ENCODE results near the gene KATNAL2. TPM values are rescaled to one million over a fixed set of nuclear protein-coding genes. Genes with fewer than 3 reads are reported as not detected.

Gene KATNAL2
- total RNA-seq, 2 experiments from 2014 or later: 0.87 to 1.0 TPM

DNA sequence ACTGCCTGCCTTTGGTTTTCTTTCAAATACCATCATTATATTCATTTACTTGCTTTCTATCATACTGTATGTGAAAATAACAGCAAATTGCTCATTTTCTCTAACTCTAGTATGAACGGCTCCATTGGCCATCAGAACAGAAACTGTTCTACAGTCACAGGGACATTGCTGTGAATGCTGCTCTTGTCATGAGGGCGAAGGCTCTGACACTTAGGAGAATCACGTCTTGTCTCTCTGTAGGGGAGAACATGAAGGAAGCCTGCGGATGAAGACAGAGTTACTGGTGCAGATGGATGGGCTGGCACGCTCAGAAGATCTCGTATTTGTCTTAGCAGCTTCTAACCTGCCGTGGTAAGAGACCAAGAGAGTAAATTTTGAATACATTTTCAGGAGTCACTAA is 159.7 kb downstream of the KATNAL2 start:
- Mint-ChIP-seq H3K36me3 (ENCODE audit: low read depth) (no peaks in the 10 kb centered on the region), H3K9me3 (no peaks in the 10 kb centered on the region), H3K27me3 (peaks cover 4% of the 10 kb centered on the region), H3K27ac (no peak overlapping the region), H3K4me3 (no peak overlapping the region), H3K4me1 (peaks cover 2% of the 10 kb centered on the region)
- CTCF ChIA-PET: no interaction called here
- POLR2A ChIA-PET: no interaction called here
- DNase-seq: no peak

DNA sequence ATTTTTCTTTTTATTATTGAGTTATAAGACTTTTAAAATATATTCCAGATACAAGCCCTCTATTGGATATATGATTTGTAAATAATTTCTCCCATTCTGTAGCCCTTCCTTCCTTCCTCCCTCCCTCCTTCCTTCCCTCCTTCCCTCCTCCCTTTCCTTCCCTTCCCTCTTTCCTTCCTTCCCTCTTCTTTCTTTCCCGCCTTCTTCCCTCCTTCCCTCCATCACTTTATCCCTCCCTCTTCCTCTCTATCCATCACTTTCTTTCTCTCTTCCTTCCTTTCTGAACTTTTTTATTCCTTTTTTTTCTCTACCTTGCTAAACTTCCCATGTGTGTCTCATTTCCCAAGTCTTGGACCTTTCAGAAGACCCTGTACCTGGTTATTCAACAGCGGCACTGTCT is 163.5 kb downstream of the KATNAL2 start:
- Mint-ChIP-seq H3K36me3 (ENCODE audit: low read depth) (no peaks in the 10 kb centered on the region), H3K27ac (no peak overlapping the region), H3K4me3 (no peak overlapping the region), H3K9me3 (no peaks in the 10 kb centered on the region), H3K4me1 (no peaks in the 10 kb centered on the region), H3K27me3 (no peaks in the 10 kb centered on the region)
- no peak for DNase-seq
- ChIA-PET CTCF (no interaction called here), POLR2A (no interaction called here)

DNA sequence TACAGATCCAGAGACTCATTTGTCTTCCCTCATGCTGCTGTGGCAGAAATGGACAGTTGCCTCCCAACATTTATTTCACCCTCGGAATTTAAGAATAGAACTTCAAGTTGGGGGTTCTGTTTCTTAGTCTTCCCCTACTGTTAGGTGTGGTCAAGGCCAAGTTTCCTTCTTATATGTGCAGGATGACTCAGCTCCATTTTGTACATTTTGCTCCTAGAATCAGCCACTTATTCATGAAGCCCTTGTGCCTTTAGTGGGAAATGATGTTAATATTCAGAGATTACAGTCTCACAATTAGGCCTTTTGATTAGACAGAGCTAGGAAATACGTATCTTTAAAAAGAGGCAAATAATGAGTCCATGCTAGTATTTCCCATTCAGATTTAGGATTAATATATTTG is 164.2 kb downstream of the KATNAL2 start:
- no peak for DNase-seq
- no peak overlapping the region for H3K4me3 Mint-ChIP-seq
- H3K27ac Mint-ChIP-seq: no peak overlapping the region
- ChIA-PET CTCF (interaction anchor here (1.2 kb wide), 1 partner anchor 667 kb away, joined by 3 read pairs; no protein-coding TSS in a partner anchor), POLR2A (no interaction called here)
- H3K4me1 Mint-ChIP-seq: no peaks in the 10 kb centered on the region
- H3K27me3 Mint-ChIP-seq: no peaks in the 10 kb centered on the region
- no peaks in the 10 kb centered on the region for H3K36me3 Mint-ChIP-seq (ENCODE audit: low read depth)
- no peaks in the 10 kb centered on the region for H3K9me3 Mint-ChIP-seq

DNA sequence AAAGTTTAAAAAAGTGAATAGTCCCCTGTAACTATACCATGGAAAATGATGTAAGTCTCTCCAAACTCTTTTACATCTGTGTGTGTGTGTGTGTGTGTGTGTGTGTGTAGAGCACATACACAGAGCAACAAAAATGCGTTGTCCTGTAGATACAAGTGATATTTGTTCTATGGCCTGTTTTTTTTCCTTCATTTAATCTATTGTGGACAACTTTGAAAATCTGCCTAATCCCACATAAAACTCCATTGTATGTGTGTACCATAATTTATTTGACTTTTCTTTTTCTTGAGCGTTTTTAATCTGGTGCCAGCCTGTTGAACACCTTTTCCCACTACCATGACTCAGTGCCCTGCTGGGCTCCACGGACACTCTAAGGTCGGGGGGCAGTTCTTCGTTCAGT is 170.3 kb downstream of the KATNAL2 start:
- POLR2A ChIA-PET: no interaction called here
- CTCF ChIA-PET: no interaction called here
- no peak overlapping the region for H3K27ac Mint-ChIP-seq

DNA sequence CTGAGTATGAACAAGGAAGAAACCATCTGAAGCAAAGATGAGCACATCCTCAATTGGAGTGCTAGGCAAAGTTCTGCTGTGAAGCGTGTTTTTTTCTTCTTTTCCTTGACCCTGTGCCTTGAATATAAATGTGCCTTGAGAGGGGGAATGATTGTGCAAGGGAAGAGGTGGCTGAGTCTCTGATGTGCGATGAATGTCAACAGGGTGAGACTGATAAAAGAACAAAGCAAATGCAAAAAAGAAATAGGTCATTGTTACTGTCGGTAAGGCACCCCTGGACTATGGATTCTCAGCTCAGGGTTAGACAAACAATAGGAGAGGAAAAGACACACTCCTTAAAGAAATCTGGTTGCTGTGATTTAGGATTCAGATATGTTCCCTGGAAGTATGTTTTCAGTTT is 178.4 kb downstream of the KATNAL2 start:
- Mint-ChIP-seq H3K36me3 (ENCODE audit: low read depth) (no peaks in the 10 kb centered on the region), H3K4me3 (no peak overlapping the region), H3K9me3 (no peaks in the 10 kb centered on the region), H3K27ac (no peak overlapping the region), H3K4me1 (no peaks in the 10 kb centered on the region), H3K27me3 (no peaks in the 10 kb centered on the region)
- CTCF ChIA-PET: no interaction called here
- POLR2A ChIA-PET: no interaction called here
- DNase-seq: no peak

More for the DNA sequence above, 170.3 kb downstream of the KATNAL2 start:
- no peaks in the 10 kb centered on the region for H3K36me3 Mint-ChIP-seq (ENCODE audit: low read depth)
- H3K4me1 Mint-ChIP-seq: no peaks in the 10 kb centered on the region
- no peak for DNase-seq
- H3K9me3 Mint-ChIP-seq: no peaks in the 10 kb centered on the region
- H3K27me3 Mint-ChIP-seq: no peaks in the 10 kb centered on the region
- H3K4me3 Mint-ChIP-seq: no peak overlapping the region

DNA sequence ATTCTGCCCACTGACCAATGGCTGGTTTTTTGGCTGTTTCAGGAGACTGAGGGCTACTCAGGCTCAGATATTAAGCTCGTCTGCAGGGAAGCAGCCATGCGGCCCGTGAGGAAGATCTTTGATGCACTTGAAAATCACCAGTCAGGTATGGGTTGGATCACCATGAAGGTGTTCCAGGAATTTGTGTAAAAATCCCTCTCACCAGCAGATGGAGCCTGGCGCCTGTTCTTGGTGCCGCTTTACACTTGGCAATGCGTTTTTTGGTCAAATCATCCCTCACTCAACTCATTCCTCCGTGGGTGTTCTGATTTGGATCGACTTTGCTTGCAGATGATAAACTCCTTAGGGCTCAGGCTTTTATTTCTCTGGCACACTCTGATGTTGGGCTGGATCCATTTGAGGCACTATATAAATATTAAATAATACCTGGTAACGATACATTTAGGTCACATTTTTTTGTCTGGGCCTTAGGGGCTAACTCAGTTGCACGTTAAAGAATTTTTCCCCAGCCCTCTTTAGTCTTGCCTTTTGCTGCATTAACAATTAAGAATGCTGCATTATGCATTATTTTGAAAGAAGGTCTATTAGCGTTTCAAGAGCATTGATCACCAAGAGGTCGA is 182.9 kb downstream of the KATNAL2 start:
- CTCF ChIA-PET: no interaction called here
- H3K4me1 Mint-ChIP-seq: no peaks in the 10 kb centered on the region
- no peaks in the 10 kb centered on the region for H3K9me3 Mint-ChIP-seq
- POLR2A ChIA-PET: no interaction called here
- DNase-seq: peak; percentile 66
- H3K36me3 Mint-ChIP-seq (ENCODE audit: low read depth): no peaks in the 10 kb centered on the region
- no peak overlapping the region for H3K4me3 Mint-ChIP-seq
- H3K27me3 Mint-ChIP-seq: no peaks in the 10 kb centered on the region
- H3K27ac Mint-ChIP-seq: no peak overlapping the region

DNA sequence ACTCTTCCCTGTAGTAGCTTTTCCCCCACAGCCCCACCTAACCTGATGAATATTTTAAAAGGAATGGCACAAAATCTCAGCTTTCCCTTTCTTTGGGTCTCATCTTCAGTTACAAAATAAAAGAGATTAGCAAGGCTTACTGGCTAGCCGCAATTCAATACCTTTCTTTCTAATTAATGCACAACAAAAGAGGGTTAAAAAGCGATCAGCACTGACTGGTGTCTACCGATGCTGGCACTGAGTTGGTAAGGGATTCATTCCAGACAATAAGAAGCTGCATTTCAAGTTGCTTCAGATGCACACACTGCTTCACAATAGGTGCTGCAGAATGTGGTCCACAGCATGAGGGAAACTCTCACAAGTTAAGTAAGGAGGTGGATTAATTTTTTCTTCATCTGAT is 191.0 kb downstream of the KATNAL2 start:
- ChIA-PET CTCF (interaction anchor here (0.6 kb wide), 1 partner anchor 56 kb away, joined by 3 read pairs; no protein-coding TSS in a partner anchor), POLR2A (no interaction called here)
- Mint-ChIP-seq H3K4me3 (no peak overlapping the region), H3K27me3 (no peaks in the 10 kb centered on the region), H3K9me3 (no peaks in the 10 kb centered on the region), H3K27ac (no peak overlapping the region), H3K4me1 (no peaks in the 10 kb centered on the region), H3K36me3 (ENCODE audit: low read depth) (peaks cover 15% of the 10 kb centered on the region)
- no peak for DNase-seq

DNA sequence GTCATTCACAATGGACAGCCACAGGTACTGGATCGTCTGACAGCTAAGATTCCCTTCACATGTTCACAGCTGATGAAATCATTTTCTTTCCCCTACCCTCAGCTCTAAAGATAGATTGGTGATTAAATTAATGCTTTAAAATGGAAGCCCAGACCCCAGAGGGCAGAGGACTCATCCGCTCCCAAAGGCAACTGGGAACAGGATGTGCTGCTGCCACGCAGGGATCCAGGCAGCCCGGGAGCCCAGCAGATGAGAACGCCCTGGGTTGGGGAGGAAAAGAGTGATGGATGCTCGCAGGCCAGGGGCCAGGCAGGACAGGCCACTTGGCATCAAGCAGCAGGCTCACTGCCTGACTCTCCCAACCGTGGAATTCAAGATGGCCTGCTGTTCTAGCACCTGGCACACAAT is 191.6 kb downstream of the KATNAL2 start:
- DNase-seq: no peak
- H3K9me3 Mint-ChIP-seq: no peaks in the 10 kb centered on the region
- ChIA-PET POLR2A (no interaction called here), CTCF (interaction anchor here (0.6 kb wide), 1 partner anchor 55 kb away, joined by 3 read pairs; no protein-coding TSS in a partner anchor)
- H3K27ac Mint-ChIP-seq: no peak overlapping the region
- H3K36me3 Mint-ChIP-seq (ENCODE audit: low read depth): peaks cover 19% of the 10 kb centered on the region
- H3K4me3 Mint-ChIP-seq: no peak overlapping the region
- H3K4me1 Mint-ChIP-seq: no peaks in the 10 kb centered on the region
- no peaks in the 10 kb centered on the region for H3K27me3 Mint-ChIP-seq

DNA sequence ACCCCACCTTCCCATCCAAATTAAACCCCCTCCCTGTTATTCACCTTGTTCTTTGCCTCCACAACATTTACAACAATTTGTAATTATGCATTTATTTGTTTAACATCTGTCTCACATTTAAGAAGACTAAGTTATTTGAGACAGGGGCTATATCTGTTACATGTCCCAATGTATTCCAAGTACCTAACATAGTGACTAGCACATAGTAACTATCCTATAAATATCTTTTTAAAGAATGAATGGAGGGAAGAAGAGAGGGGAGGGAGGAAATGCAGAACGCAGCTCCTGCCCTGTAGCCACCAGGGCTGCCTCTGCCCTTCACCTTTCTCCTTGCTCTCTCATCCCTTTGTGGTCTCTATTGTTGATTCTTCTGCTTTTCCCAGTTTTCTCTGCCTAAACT is 192.3 kb downstream of the KATNAL2 start:
- H3K9me3 Mint-ChIP-seq: no peaks in the 10 kb centered on the region
- no peak overlapping the region for H3K4me3 Mint-ChIP-seq
- ChIA-PET CTCF (no interaction called here), POLR2A (no interaction called here)
- no peak overlapping the region for H3K27ac Mint-ChIP-seq
- no peak for DNase-seq
- peaks cover 21% of the 10 kb centered on the region for H3K36me3 Mint-ChIP-seq (ENCODE audit: low read depth)
- H3K4me1 Mint-ChIP-seq: no peaks in the 10 kb centered on the region
- no peaks in the 10 kb centered on the region for H3K27me3 Mint-ChIP-seq

DNA sequence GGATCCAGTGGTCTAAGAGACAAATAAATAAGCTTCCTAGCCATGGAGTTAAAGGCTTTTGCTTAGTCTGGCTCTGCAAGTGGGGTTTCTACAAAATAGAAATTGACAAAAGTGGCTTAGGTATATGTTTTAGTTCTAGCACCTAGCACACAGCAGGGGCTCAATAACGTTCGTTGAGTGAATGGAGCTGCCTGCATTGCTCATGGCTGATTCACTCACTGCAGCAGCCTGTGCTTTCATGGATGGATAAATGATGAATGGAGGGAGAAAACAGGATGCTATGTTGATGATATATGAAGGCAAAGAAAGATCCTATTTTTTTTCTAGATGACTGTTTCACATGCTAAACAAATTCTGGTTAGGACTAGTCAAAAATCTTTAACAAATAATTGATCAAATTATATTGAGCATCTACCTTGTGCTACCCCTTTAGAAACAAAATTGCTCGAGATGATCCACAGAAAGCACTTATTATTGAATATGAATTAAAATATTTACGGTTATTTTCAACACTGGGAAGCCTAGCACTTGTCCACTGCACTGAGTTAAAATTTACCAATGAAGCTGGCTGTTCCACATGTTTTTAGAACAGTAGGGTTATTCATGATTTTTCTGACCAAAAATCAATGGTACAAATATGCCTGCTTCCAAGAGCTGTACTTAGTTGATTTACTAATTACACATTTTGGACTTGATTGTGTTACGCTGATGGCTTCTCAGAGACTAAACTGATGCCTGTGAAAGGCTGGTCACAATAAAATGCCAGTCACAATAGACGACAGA is 193.3 kb downstream of the KATNAL2 start:
- Mint-ChIP-seq H3K4me3 (no peak overlapping the region), H3K27me3 (no peaks in the 10 kb centered on the region), H3K27ac (no peak overlapping the region), H3K4me1 (no peaks in the 10 kb centered on the region), H3K36me3 (ENCODE audit: low read depth) (peaks cover 23% of the 10 kb centered on the region), H3K9me3 (no peaks in the 10 kb centered on the region)
- ChIA-PET CTCF (no interaction called here), POLR2A (no interaction called here)
- no peak for DNase-seq

DNA sequence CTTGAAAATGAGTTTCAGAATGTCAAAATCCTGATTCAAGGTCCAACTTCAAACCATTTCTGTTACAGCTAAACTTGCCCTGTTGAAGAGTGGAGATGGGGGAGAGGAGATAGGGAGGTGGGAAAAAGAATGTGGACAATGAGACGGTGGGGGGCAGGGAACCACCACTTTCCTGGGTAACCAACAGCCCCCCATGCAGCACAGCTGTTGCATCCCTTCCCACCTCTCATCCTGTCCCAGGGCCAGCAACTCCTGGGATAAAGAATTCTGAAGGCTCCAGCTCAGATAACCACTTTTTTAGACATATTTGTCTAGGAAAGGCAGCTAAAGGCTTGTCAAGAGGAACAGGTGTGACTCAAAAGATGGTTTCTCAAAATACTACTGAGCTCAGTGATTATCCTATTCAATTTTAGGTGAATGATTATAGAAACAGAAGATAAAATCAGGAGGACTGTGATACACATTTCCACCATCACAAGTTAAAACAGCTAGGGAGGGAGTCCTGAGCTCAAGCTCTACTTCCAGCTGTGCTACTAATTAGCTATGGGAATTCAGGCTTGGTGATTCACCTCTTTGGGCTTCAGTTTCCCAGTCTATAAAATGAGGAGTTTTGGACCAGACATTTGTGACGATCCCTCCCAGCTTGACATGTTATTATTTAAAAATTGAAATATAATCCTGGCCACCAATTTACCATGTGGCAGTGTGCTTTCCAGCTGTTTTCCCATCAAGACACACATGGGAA is 196.6 kb downstream of the KATNAL2 start:
- no peak overlapping the region for H3K27ac Mint-ChIP-seq
- H3K9me3 Mint-ChIP-seq: no peaks in the 10 kb centered on the region
- CTCF ChIA-PET: interaction anchor here (1.5 to 2.2 kb wide), 2 partner anchors 8 to 90 kb away, joined by 3 to 5 read pairs; no protein-coding TSS in a partner anchor
- DNase-seq: no peak
- peaks cover 23% of the 10 kb centered on the region for H3K36me3 Mint-ChIP-seq (ENCODE audit: low read depth)
- no peaks in the 10 kb centered on the region for H3K4me1 Mint-ChIP-seq
- H3K4me3 Mint-ChIP-seq: no peak overlapping the region
- H3K27me3 Mint-ChIP-seq: no peaks in the 10 kb centered on the region
- POLR2A ChIA-PET: no interaction called here

DNA sequence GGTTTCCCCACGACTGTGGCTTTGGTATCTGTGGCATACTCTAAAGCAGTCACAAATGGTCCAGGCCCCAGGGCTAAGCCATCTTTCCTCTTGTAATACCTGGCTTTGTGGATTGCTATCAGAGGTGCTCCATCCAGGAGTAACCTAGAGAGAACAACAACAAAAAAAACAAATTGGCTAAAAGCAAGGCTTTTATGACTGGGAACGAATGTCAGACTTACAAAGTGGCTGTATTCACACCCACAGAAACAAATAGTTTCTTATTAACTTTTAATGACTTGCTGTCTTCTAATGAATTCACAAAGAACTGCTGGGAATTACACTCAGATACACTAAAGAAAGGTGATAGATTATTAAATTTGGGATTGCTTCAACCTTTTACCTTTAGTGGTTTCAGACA is 197.8 kb downstream of the KATNAL2 start:
- Mint-ChIP-seq H3K4me3 (no peak overlapping the region), H3K27me3 (no peaks in the 10 kb centered on the region), H3K4me1 (peaks cover 3% of the 10 kb centered on the region), H3K27ac (no peak overlapping the region), H3K9me3 (no peaks in the 10 kb centered on the region), H3K36me3 (ENCODE audit: low read depth) (peaks cover 31% of the 10 kb centered on the region)
- CTCF ChIA-PET: interaction anchor here (2.2 kb wide), 1 partner anchor 10 kb away, joined by 5 read pairs; no protein-coding TSS in a partner anchor
- POLR2A ChIA-PET: no interaction called here
- no peak for DNase-seq

DNA sequence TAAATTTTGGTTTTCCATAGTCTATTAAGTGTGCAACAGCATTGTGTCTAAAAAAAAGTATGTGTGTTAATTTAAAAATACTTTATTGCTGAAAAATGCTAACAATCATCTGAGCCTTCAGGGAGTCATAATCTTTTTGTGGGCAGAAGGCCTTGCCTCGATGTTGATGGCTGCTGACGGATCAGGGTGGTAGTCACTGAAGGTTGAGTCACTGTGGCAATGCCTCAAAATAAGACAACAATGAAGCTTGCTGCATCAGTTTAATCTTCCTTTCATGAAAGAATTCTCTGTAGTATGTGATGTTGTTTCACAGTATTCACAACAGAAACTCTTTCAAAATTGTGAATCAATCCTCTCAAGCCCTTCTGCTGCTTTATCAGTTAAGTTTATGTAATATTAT is 201.6 kb downstream of the KATNAL2 start:
- Mint-ChIP-seq H3K36me3 (ENCODE audit: low read depth) (peaks cover 37% of the 10 kb centered on the region), H3K4me1 (peaks cover 20% of the 10 kb centered on the region), H3K27ac (no peak overlapping the region), H3K27me3 (no peaks in the 10 kb centered on the region), H3K4me3 (no peak overlapping the region), H3K9me3 (no peaks in the 10 kb centered on the region)
- no peak for DNase-seq
- ChIA-PET POLR2A (no interaction called here), CTCF (no interaction called here)
